SKM-1 treated with dmso at 0.1 percent for 144 hours (cell line): ENCODE results near the gene CLNK.

ENCODE experiments used
- DNase-seq: peaks from one replicate; lab custom pipeline; 2025; ENCODE audit not compliant: unreplicated experiment; lab: John Stamatoyannopoulos, UW

Gene CLNK

GRCh38 chr4:10664408-10664807, 20.2 kb downstream of the CLNK start:
- no peak for DNase-seq

- DNase-seq: no peak
These were observed 21.6 kb downstream of the CLNK start for GRCh38 chr4:10662937-10663336.

- no peak for DNase-seq
These were observed 23.5 kb downstream of the CLNK start for GRCh38 chr4:10661047-10661446.

GRCh38 chr4:10659251-10659650, 25.3 kb downstream of the CLNK start:
- DNase-seq: no peak

- DNase-seq: no peak
These were observed 27.6 kb downstream of the CLNK start for GRCh38 chr4:10656988-10657387.

- DNase-seq: no peak
These were observed 28.1 kb downstream of the CLNK start for GRCh38 chr4:10656420-10656819.

- DNase-seq: no peak
These were observed 28.6 kb downstream of the CLNK start for GRCh38 chr4:10655968-10656367.

GRCh38 chr4:10648479-10648878, 36.1 kb downstream of the CLNK start:
- no peak for DNase-seq

- no peak for DNase-seq
These were observed 36.7 kb downstream of the CLNK start for GRCh38 chr4:10647846-10648245.

GRCh38 chr4:10643600-10644425, 40.8 kb downstream of the CLNK start:
- no peak for DNase-seq

- peak; percentile 100 for DNase-seq
These were observed 43.9 kb downstream of the CLNK start for GRCh38 chr4:10640561-10641201.

GRCh38 chr4:10639664-10640063, 44.9 kb downstream of the CLNK start:
- DNase-seq: no peak

GRCh38 chr4:10639100-10639499, 45.5 kb downstream of the CLNK start:
- no peak for DNase-seq

GRCh38 chr4:10635091-10635490, 49.5 kb downstream of the CLNK start:
- no peak for DNase-seq

- no peak for DNase-seq
These were observed 55.2 kb downstream of the CLNK start for GRCh38 chr4:10629394-10629793.

GRCh38 chr4:10625131-10625530, 59.4 kb downstream of the CLNK start:
- no peak for DNase-seq

GRCh38 chr4:10623862-10624261, 60.7 kb downstream of the CLNK start:
- no peak for DNase-seq

GRCh38 chr4:10623241-10623640, 61.3 kb downstream of the CLNK start:
- DNase-seq: no peak

GRCh38 chr4:10622728-10623127, 61.8 kb downstream of the CLNK start:
- peak; percentile 6 for DNase-seq

- DNase-seq: no peak
These were observed 63.6 kb downstream of the CLNK start for GRCh38 chr4:10620935-10621488.

GRCh38 chr4:10619855-10620254, 64.7 kb downstream of the CLNK start:
- DNase-seq: no peak

- DNase-seq: no peak
These were observed 65.3 kb downstream of the CLNK start for GRCh38 chr4:10619220-10619619.
